HEK293T (cell line): ENCODE results near the gene FANCE.

ENCODE experiments used
- CTCF ChIA-PET: fragments of 350-600 bp; formaldehyde crosslinking; extraction: SDS; loops from one replicate; lab custom pipeline; 2021; ENCODE audit warnings: antibody characterized with exemption, inconsistent platforms; lab: Yijun Ruan, JAX
- POLR2A ChIA-PET: fragments of 350-600 bp; formaldehyde crosslinking; extraction: SDS; loops from one replicate; lab custom pipeline; 2020; ENCODE audit warnings: antibody characterized with exemption, inconsistent platforms; lab: Yijun Ruan, JAX
- DNase-seq: peaks from one replicate; pipeline ENCODE4 v3.0.0; 2012; ENCODE audit warnings: mixed read lengths; ENCODE audit errors: extremely low spot score
- ARNT ChIP-seq: fragments of 450-650 bp; IDR thresholded peaks from 2 replicates; pipeline ENCODE4 v1.6.1; 2017; ENCODE audit warnings: mild to moderate bottlenecking
- BHLHE40 ChIP-seq: fragments of 450-650 bp; IDR thresholded peaks from 2 replicates; pipeline ENCODE4 v1.6.1; 2016; ENCODE audit warnings: mild to moderate bottlenecking, moderate library complexity, borderline replicate concordance
- CTBP1 ChIP-seq: fragments of 450-650 bp; IDR thresholded peaks from 2 replicates; pipeline ENCODE4 v1.6.1; 2016; ENCODE audit warnings: borderline replicate concordance
- ELF4 ChIP-seq: fragments of 450-650 bp; IDR thresholded peaks from 2 replicates; pipeline ENCODE4 v1.6.1; 2017; ENCODE audit warnings: antibody characterized with exemption
- FOXA1 ChIP-seq: fragments of 450-650 bp; IDR thresholded peaks from 2 replicates; pipeline ENCODE4 v1.6.1; 2016; ENCODE audit warnings: mild to moderate bottlenecking
- FOXK2 ChIP-seq: fragments of 450-650 bp; IDR thresholded peaks from 2 replicates; pipeline ENCODE4 v1.6.1; 2016; ENCODE audit warnings: mild to moderate bottlenecking
- FOXM1 ChIP-seq: fragments of 450-650 bp; IDR thresholded peaks from 2 replicates; pipeline ENCODE4 v1.6.1; 2017; ENCODE audit warnings: mild to moderate bottlenecking, borderline replicate concordance
- HDGF ChIP-seq: fragments of 450-650 bp; IDR thresholded peaks from 2 replicates; pipeline ENCODE4 v1.6.1; 2017; ENCODE audit warnings: antibody characterized with exemption, borderline replicate concordance
- L3MBTL2 ChIP-seq: fragments of 450-650 bp; conservative IDR thresholded peaks from 2 replicates; pipeline ENCODE4 v1.6.1; 2016; ENCODE audit warnings: mild to moderate bottlenecking
- LEF1 ChIP-seq: fragments of 450-650 bp; IDR thresholded peaks from 2 replicates; pipeline ENCODE4 v1.6.1; 2017; ENCODE audit warnings: mild to moderate bottlenecking, borderline replicate concordance
- NFRKB ChIP-seq: fragments of 450-650 bp; IDR thresholded peaks from 2 replicates; pipeline ENCODE4 v1.6.1; 2016; ENCODE audit warnings: mild to moderate bottlenecking, moderate library complexity
- PKNOX1 ChIP-seq: fragments of 450-650 bp; IDR thresholded peaks from 2 replicates; pipeline ENCODE4 v1.6.1; 2016
- SP1 ChIP-seq: fragments of 450-650 bp; IDR thresholded peaks from 2 replicates; pipeline ENCODE4 v1.6.1; 2017
- SUZ12 ChIP-seq: fragments of 450-650 bp; IDR thresholded peaks from 2 replicates; pipeline ENCODE4 v1.6.1; 2016; ENCODE audit warnings: mild to moderate bottlenecking
- TARDBP ChIP-seq: fragments of 450-650 bp; IDR thresholded peaks from 2 replicates; pipeline ENCODE4 v1.6.1; 2016
- ZNF384 ChIP-seq: fragments of 450-650 bp; IDR thresholded peaks from 2 replicates; pipeline ENCODE4 v1.6.1; 2016

Gene FANCE

DNA sequence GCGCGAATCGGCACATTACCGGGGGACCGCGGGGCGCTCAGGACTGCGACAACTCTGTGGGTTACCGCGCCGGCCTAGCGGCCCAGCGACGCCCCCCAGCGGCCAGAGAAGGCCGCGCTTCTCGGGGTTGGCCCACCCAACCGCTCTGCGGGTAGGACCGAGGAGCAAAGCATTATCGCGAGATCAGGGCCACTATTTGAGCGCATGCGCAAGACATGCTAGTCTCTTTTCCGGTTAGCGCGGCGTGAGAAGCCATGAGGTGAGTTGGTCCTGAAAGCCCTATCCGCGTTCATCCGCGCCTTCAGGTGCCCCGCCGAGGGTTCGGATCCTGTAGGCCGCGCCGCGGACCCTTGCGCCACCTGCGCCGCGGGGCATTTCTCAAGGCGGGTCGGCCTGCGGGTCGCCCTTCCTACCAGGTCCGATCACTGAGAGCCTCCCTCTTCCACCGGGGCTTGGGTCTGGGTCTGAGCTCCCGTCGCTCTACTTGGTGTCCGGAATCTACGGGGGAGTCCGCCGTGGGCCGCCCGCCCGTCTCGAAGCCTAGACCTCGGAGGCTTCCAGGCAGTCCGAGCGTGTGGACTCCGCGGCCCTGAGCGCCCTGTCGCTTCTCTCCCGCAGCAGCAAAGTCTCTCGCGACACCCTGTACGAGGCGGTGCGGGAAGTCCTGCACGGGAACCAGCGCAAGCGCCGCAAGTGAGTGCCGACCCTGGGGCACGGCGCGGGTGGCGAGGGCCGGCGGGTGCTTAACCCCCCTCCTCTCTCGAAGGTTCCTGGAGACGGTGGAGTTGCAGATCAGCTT lies 16.2 kb downstream of the FANCE start, which contains the start of gene RPL10A:
TSS of gene RPL10A (plus strand) at position 221 of the 799 bp plus-strand sequence. CDS start at position 255, 34 bp downstream.
- CTCF ChIA-PET: interaction anchor here (0.9 to 1.2 kb wide), 4 partner anchors 16 to 171 kb away, joined by 3 to 4 read pairs (median 4); partner anchors contain the start of genes DEF6 and FANCE
- POLR2A ChIA-PET: interaction anchor here (0.9 to 3.1 kb wide), 15 partner anchors 10 to 150 kb away, joined by 3 to 22 read pairs (median 4); partner anchors contain the start of genes FANCE and PPARD
- TF ChIP-seq L3MBTL2: peak; percentile 33; the same call in 1 of the 2 replicates
- TF ChIP-seq TARDBP: 0 out of 2 replicates have a peak, but pooled peaks have one; percentile 21
- no peak for TF ChIP-seq FOXM1
- no peak for TF ChIP-seq BHLHE40
- TF ChIP-seq FOXK2: no peak
- peak; percentile 97 for TF ChIP-seq ELF4
- no peak; the same call in 1 of the 2 replicates for TF ChIP-seq CTBP1
- TF ChIP-seq LEF1: no peak
- TF ChIP-seq SP1: no peak; the same call in 1 of the 2 replicates
- TF ChIP-seq ZNF384: no peak
- no peak for TF ChIP-seq NFRKB
- TF ChIP-seq ARNT: no peak
- no peak for TF ChIP-seq FOXA1
- TF ChIP-seq PKNOX1: no peak
- no peak for TF ChIP-seq HDGF
- TF ChIP-seq SUZ12: no peak
- DNase-seq: peak; percentile 97

DNA sequence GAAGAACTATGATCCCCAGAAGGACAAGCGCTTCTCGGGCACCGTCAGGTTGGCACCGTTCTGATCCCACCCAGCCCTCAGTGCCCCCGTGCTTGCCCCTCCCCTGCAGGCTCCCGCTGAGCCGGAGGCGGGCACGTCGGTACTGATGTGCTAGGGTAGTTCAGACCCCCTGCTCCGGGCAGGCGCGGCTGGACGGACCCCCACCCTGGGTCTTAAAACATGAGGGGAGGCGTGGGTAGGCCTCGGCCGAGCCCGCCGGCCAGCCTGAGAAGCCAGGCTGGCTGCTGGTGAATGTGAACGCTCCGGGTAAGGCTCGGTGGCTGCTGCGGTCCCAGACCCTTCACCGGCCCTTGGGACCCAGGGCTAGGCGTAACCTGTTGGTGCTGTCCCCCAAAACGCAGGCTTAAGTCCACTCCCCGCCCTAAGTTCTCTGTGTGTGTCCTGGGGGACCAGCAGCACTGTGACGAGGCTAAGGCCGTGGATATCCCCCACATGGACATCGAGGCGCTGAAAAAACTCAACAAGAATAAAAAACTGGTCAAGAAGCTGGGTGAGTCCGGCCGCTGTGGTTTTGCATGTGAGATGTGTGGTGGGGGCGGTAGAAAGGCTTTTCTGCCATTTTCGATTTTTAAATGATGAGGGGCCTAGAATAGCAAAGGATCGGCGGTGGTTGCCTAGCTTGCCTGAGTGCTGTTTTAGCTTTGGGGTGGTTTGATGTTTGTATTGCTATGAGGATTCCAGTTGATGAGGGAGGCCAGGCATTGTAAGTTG lies 17.0 kb downstream of the FANCE start:
- no peak for DNase-seq
- TF ChIP-seq SUZ12 (no peak), BHLHE40 (no peak), LEF1 (no peak), HDGF (no peak), SP1 (no peak), L3MBTL2 (no peak), NFRKB (no peak), CTBP1 (no peak), PKNOX1 (no peak), TARDBP (no peak), ELF4 (no peak), FOXK2 (no peak), FOXA1 (no peak), ZNF384 (no peak), ARNT (no peak), FOXM1 (no peak)
- POLR2A ChIA-PET: interaction anchor here (0.8 to 3.1 kb wide), 11 partner anchors 9 to 127 kb away, joined by 3 to 22 read pairs (median 4); partner anchors contain the start of genes FANCE and PPARD
- CTCF ChIA-PET: interaction anchor here (1.2 kb wide), 1 partner anchor 18 kb away, joined by 3 read pairs; no protein-coding TSS in a partner anchor

DNA sequence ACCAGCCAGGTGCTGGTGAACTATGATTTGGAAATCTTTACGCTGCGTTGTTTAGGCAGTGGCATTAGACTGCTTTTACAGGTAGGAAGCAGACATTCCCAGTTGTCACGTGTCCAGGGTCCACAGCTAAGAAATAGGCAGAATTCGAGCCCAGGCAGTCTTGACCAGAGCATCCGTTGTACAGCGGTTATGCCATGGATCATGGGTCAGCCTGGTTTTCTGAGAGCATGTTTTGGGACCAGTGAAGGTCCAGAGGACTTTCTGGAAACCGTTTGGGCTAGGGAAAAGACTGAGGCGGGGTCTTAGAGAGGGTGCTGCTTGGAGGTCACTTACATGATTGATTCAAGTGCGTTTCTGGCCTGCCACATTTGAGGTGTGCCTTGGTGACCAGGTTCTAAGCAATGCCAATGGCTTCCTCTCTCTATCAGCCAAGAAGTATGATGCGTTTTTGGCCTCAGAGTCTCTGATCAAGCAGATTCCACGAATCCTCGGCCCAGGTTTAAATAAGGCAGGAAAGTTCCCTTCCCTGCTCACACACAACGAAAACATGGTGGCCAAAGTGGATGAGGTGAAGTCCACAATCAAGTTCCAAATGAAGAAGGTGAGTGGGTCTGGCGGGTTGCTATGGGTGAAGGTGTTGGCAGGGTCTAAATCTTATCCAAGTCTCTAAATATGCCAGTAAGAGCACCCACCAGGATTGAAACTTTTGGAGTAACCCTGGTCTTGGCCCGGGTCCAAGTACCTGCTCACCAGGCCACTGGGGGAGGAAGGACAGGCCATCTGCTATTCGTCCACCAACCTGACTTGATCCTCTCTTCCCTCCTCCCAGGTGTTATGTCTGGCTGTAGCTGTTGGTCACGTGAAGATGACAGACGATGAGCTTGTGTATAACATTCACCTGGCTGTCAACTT lies 17.9 kb downstream of the FANCE start:
- no peak for DNase-seq
- POLR2A ChIA-PET: interaction anchor here (0.8 to 1.9 kb wide), 5 partner anchors 10 to 26 kb away, joined by 3 to 9 read pairs (median 6); partner anchors contain the start of genes FANCE and TEAD3
- CTCF ChIA-PET: no interaction called here
- no peak for TF ChIP-seq ZNF384

DNA sequence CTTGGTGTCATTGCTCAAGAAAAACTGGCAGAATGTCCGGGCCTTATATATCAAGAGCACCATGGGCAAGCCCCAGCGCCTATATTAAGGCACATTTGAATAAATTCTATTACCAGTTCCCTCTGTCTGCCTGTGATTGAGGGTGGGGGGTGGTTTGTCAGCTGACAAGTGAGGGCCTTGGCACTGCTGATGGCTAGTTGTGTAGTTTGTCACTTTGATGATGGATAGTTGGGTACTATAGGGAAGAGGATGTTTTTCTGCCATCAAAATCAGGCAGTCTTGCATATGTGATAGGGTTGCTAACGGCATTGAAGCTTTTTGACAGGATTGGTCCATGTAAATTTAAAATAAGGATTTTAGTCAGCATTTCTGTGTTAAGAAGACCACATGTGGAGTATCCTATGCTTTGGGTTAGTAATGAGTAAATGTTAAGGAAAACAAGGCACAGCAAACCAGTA lies 18.6 kb downstream of the FANCE start:
- no peak for TF ChIP-seq ZNF384
- no peak for TF ChIP-seq SUZ12
- TF ChIP-seq ELF4: no peak
- TF ChIP-seq CTBP1: no peak
- peak; percentile 65 for TF ChIP-seq PKNOX1
- no peak; the same call in 1 of the 2 replicates for TF ChIP-seq BHLHE40
- TF ChIP-seq HDGF: no peak
- no peak for TF ChIP-seq SP1
- no peak for TF ChIP-seq ARNT
- no peak for TF ChIP-seq TARDBP
- no peak for TF ChIP-seq FOXK2
- TF ChIP-seq FOXA1: no peak
- TF ChIP-seq LEF1: no peak
- TF ChIP-seq NFRKB: no peak
- 0 out of 2 replicates have a peak, but pooled peaks have one; percentile 12 for TF ChIP-seq L3MBTL2
- ChIA-PET CTCF (interaction anchor here (0.6 to 0.9 kb wide), 3 partner anchors 12 to 259 kb away, joined by 3 to 4 read pairs (median 3); no protein-coding TSS in a partner anchor), POLR2A (interaction anchor here (1.0 to 1.9 kb wide), 7 partner anchors 9 to 44 kb away, joined by 3 to 9 read pairs (median 4); partner anchors contain the start of genes FANCE and TEAD3)
- DNase-seq: no peak
